OCI-LY3 (cell line): Measurements from ENCODE around the gene SMARCA4.

Experiments used
- H2AFZ ChIP-seq: fragments of 200-600, 300-600 bp; shearing (Covaris generic); 2 replicates; pipeline ENCODE4 v1.6.0; 2014; ENCODE audit warnings: antibody characterized with exemption, low read depth, low read length
- H3K27ac ChIP-seq: fragments of 200-600, 300-600 bp; sonication (generic); 2 replicates; pipeline ENCODE4 v1.5.1; 2014; ENCODE audit warnings: mild to moderate bottlenecking, low read length, moderate library complexity, mixed read lengths
- H3K27me3 ChIP-seq: fragments of 200-600, 300-600 bp; sonication (generic); 2 replicates; pipeline ENCODE4 v1.6.1; 2014; ENCODE audit warnings: low read depth, low read length, mixed read lengths
- H3K36me3 ChIP-seq: fragments of 200-600, 300-600 bp; sonication (generic); replicated peaks from 2 replicates; pipeline ENCODE3; 2014; ENCODE audit warnings: low read depth, low read length, mixed read lengths
- H3K4me1 ChIP-seq: fragments of 300-600, 200-600 bp; sonication (generic); 2 replicates; pipeline ENCODE4 v1.6.1; 2014; ENCODE audit warnings: low read length, mixed read lengths
- H3K4me2 ChIP-seq: fragments of 200-600, 300-600 bp; sonication (generic); 2 replicates; pipeline ENCODE4 v1.6.1; 2014; ENCODE audit warnings: low read length, mixed read lengths
- H3K4me3 ChIP-seq: fragments of 300-600, 200-600 bp; sonication (generic); 2 replicates; pipeline ENCODE4 v1.5.1; 2014; ENCODE audit warnings: antibody characterized with exemption, mild to moderate bottlenecking, low read length, moderate library complexity
- H3K79me2 ChIP-seq: fragments of 300-600, 200-600 bp; shearing (Covaris generic); 2 replicates; pipeline ENCODE4 v1.6.1; 2014; ENCODE audit warnings: mild to moderate bottlenecking, low read length, mixed read lengths
- H3K9ac ChIP-seq: fragments of 300-600, 200-600 bp; shearing (Covaris generic); 2 replicates; pipeline ENCODE4 v1.6.0; 2014; ENCODE audit warnings: mild to moderate bottlenecking, low read length, moderate library complexity
- H3K9me3 ChIP-seq: fragments of 200-600, 300-600 bp; shearing (Covaris generic); 2 replicates; pipeline ENCODE4 v1.6.1; 2014; ENCODE audit warnings: low read length, mixed read lengths; ENCODE audit not compliant: insufficient read depth
- H4K20me1 ChIP-seq: fragments of 200-600, 300-600 bp; sonication (generic); 2 replicates; pipeline ENCODE4 v1.6.1; 2016; ENCODE audit warnings: low read length, mixed read lengths; ENCODE audit not compliant: insufficient read depth
- CTCF ChIP-seq: fragments of 200-600, 300-600 bp; sonication (generic); IDR thresholded peaks from 2 replicates; pipeline ENCODE4 v1.5.1; 2014; ENCODE audit warnings: antibody characterized with exemption, low read length, low read depth
- EZH2phosphoT487 ChIP-seq: fragments of 200-600 bp; shearing (Covaris generic); IDR thresholded peaks from 2 replicates; pipeline ENCODE4 v1.6.1; 2018; ENCODE audit warnings: antibody characterized with exemption, mixed run types, low read depth

Gene SMARCA4

GRCh38 chr19:11063434-11063833 is 102.6 kb downstream of the SMARCA4 start:
- Histone ChIP-seq H3K9me3 (no peaks in the 10 kb centered on the region), H3K36me3 (peaks cover 47% of the 10 kb centered on the region), H3K27ac (no peak overlapping the region), H3K4me1 (no peaks in the 10 kb centered on the region), H2AFZ (no peak overlapping the region), H3K79me2 (no peaks in the 10 kb centered on the region), H4K20me1 (peaks cover 20% of the 10 kb centered on the region; the same call in 1 of the 2 replicates), H3K9ac (no peak overlapping the region), H3K4me3 (no peak overlapping the region), H3K27me3 (no peaks in the 10 kb centered on the region), H3K4me2 (no peak overlapping the region)
- TF ChIP-seq EZH2phosphoT487, result no peak
- TF ChIP-seq CTCF, result no peak

- H4K20me1 ChIP-seq, result peaks cover 18% of the 10 kb centered on the region
- no peak overlapping the region for H3K27ac ChIP-seq
- H3K9me3 ChIP-seq, result no peaks in the 10 kb centered on the region
- no peaks in the 10 kb centered on the region for H3K79me2 ChIP-seq
- no peaks in the 10 kb centered on the region for H3K4me1 ChIP-seq
- H2AFZ ChIP-seq, result no peak overlapping the region
- no peak overlapping the region for H3K9ac ChIP-seq
- no peak overlapping the region for H3K4me2 ChIP-seq
- H3K4me3 ChIP-seq, result no peak overlapping the region
- peaks cover 38% of the 10 kb centered on the region for H3K36me3 ChIP-seq
- TF ChIP-seq EZH2phosphoT487 (no peak), CTCF (no peak)
- H3K27me3 ChIP-seq, result no peaks in the 10 kb centered on the region
Measured at GRCh38 chr19:11064831-11065303, 104.0 kb downstream of the SMARCA4 start.

- Histone ChIP-seq H3K4me2 (no peak overlapping the region), H3K9ac (no peak overlapping the region)
Measured at GRCh38 chr19:11066326-11066725, 105.5 kb downstream of the SMARCA4 start.

More at GRCh38 chr19:11066326-11066725, 105.5 kb downstream of the SMARCA4 start:
- H3K36me3 ChIP-seq, result peaks cover 28% of the 10 kb centered on the region
- TF ChIP-seq EZH2phosphoT487 (no peak), CTCF (no peak)
- H4K20me1 ChIP-seq, result peaks cover 11% of the 10 kb centered on the region; the same call in 1 of the 2 replicates
- no peak overlapping the region for H3K4me3 ChIP-seq
- no peaks in the 10 kb centered on the region for H3K9me3 ChIP-seq
- no peaks in the 10 kb centered on the region for H3K79me2 ChIP-seq
- no peak overlapping the region for H3K27ac ChIP-seq
- H3K4me1 ChIP-seq, result no peaks in the 10 kb centered on the region
- H3K27me3 ChIP-seq, result no peaks in the 10 kb centered on the region
- H2AFZ ChIP-seq, result no peak overlapping the region
